MCF 10A (cell line): ENCODE data around the gene UQCRQ. TPM values are rescaled to one million over a fixed set of nuclear protein-coding genes. Genes with fewer than 3 reads are reported as not detected.
"Not testable (repeated sequence)": the region's sequence is repeated elsewhere in the genome, so short reads cannot be mapped to it uniquely, and the experiment has no call there.

Experiments
- BruUV-seq: library from RNA; stranded (reverse); fragments of 400-500 nt; replicated peaks from 2 replicates; lab custom pipeline; 2021; lab: Mats Ljungman, UMichigan
- CTCF ChIA-PET: fragments of 300-600 bp; sonication (Branson Sonifier 250); formaldehyde crosslinking; extraction: SDS; loops from one replicate; lab custom pipeline; 2021; ENCODE audit warnings: antibody characterized with exemption, inconsistent platforms; lab: Yijun Ruan, JAX
- POLR2A ChIA-PET: fragments of 300-600, 350-650 bp; sonication (Branson Sonifier 250); formaldehyde crosslinking; extraction: SDS; loops from one replicate; lab custom pipeline; 2020; ENCODE audit warnings: antibody characterized with exemption, inconsistent platforms; lab: Yijun Ruan, JAX
- DNase-seq: peaks from one replicate; pipeline ENCODE4 v3.0.0-alpha.2; 2018; ENCODE audit not compliant: unreplicated experiment
- H3K27ac Mint-ChIP-seq: one replicate; pipeline ENCODE4 v1.8.0; 2022; ENCODE audit warnings: mild to moderate bottlenecking, low read depth, mixed read lengths; ENCODE audit not compliant: unreplicated experiment
- H3K27me3 Mint-ChIP-seq: one replicate; pipeline ENCODE4 v1.8.0; 2022; ENCODE audit warnings: mixed read lengths; ENCODE audit not compliant: insufficient read depth, unreplicated experiment
- H3K36me3 Mint-ChIP-seq: one replicate; pipeline ENCODE4 v1.8.0; 2022; ENCODE audit warnings: mild to moderate bottlenecking, moderate library complexity, mixed read lengths; ENCODE audit not compliant: insufficient read depth, unreplicated experiment
- H3K4me1 Mint-ChIP-seq: one replicate; pipeline ENCODE4 v1.8.0; 2022; ENCODE audit warnings: mixed read lengths; ENCODE audit not compliant: insufficient read depth, unreplicated experiment
- H3K4me3 Mint-ChIP-seq: one replicate; pipeline ENCODE4 v1.8.0; 2022; ENCODE audit warnings: mild to moderate bottlenecking, moderate library complexity, mixed read lengths; ENCODE audit not compliant: unreplicated experiment
- H3K9me3 Mint-ChIP-seq: one replicate; pipeline ENCODE4 v1.8.0; 2022; ENCODE audit warnings: mixed read lengths; ENCODE audit not compliant: unreplicated experiment
- intact Hi-C: fragments of 100-400 bp; cut with micrococcal nuclease; formaldehyde crosslinking; loops from 2 replicates; pipeline ENCODE4 v1.14.1; 2022
- total RNA-seq: library from RNA; stranded (reverse); gene quantifications from 2 replicates; pipeline ENCODE4 v1.2.3, GENCODE V29; 2022
- TF ChIP-seq, protein P1 (sequence below): fragments of 200-600 bp; IDR thresholded peaks from one replicate; pipeline ENCODE4 v1.8.0; 2022; ENCODE audit warnings: antibody characterized with exemption, mild to moderate bottlenecking; ENCODE audit not compliant: unreplicated experiment

Gene UQCRQ
- total RNA-seq, 1 experiment from 2014 or later, result 974 TPM

DNA sequence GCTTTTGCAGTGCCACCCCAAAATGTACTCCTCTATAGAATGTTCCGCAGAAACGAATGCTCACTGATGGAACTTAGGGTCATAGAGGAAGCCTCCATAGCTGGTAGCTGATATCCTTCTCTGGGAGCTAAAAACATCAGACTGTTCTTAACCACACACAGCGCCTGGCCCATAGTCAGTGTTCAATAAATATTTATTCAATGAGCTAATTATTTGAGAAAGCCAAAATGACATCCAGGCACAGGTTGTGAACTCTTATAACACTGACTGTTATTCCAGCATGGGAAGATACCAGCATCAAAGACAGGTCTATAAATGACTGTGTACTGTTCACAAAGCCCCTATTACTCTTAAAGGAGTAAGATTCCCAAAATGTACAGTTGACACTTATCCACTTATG lies 13.1 kb upstream of the UQCRQ start:
- TF ChIP-seq, protein P1, sequence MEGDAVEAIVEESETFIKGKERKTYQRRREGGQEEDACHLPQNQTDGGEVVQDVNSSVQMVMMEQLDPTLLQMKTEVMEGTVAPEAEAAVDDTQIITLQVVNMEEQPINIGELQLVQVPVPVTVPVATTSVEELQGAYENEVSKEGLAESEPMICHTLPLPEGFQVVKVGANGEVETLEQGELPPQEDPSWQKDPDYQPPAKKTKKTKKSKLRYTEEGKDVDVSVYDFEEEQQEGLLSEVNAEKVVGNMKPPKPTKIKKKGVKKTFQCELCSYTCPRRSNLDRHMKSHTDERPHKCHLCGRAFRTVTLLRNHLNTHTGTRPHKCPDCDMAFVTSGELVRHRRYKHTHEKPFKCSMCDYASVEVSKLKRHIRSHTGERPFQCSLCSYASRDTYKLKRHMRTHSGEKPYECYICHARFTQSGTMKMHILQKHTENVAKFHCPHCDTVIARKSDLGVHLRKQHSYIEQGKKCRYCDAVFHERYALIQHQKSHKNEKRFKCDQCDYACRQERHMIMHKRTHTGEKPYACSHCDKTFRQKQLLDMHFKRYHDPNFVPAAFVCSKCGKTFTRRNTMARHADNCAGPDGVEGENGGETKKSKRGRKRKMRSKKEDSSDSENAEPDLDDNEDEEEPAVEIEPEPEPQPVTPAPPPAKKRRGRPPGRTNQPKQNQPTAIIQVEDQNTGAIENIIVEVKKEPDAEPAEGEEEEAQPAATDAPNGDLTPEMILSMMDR, result no peak
- no peak overlapping the region for H3K4me3 Mint-ChIP-seq

DNA sequence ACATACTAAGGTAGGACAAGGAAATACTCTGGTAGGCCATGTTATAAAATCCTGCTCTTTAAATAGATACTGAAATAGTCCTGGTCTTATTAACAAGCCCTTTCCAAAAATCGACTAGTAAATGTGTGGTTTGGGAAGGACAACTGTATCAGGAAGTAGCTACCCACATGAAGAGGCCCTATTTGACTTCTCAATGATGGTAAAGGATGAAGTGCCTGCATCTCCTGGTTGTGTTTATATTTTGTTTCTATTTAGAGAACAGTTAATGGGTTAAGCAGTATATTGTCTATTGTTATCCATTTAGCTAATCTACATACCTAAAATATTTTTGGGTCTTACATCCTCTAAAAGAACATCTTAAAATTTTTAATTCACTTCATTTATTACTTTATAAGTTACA lies 12.7 kb upstream of the UQCRQ start:
- Mint-ChIP-seq H3K9me3 (no peaks in the 10 kb centered on the region), H3K4me3 (no peak overlapping the region), H3K27ac (no peak overlapping the region), H3K36me3 (no peaks in the 10 kb centered on the region), H3K27me3 (peaks cover 13% of the 10 kb centered on the region), H3K4me1 (no peaks in the 10 kb centered on the region)
- no TSS peak for BruUV-seq
- intact Hi-C loops, result no loop called here
- TF ChIP-seq, protein P1, result no peak
- DNase-seq, result no peak
- ChIA-PET POLR2A (interaction anchor here (0.7 to 4.8 kb wide), 6 partner anchors 10 to 164 kb away, joined by 3 to 53 read pairs (median 8); partner anchors contain the start of genes GDF9 and UQCRQ), CTCF (interaction anchor here (0.7 to 6.6 kb wide), 8 partner anchors 9 to 35 kb away, joined by 3 to 37 read pairs (median 4); partner anchors contain the start of genes GDF9 and UQCRQ)

More for the DNA sequence above, 13.1 kb upstream of the UQCRQ start:
- no peaks in the 10 kb centered on the region for H3K36me3 Mint-ChIP-seq
- intact Hi-C loops, result no loop called here
- H3K27ac Mint-ChIP-seq, result no peak overlapping the region
- POLR2A ChIA-PET, result interaction anchor here (0.7 to 4.8 kb wide), 4 partner anchors 13 to 163 kb away, joined by 3 to 53 read pairs (median 16); partner anchors contain the start of genes GDF9 and UQCRQ
- H3K4me1 Mint-ChIP-seq, result no peaks in the 10 kb centered on the region
- no peaks in the 10 kb centered on the region for H3K9me3 Mint-ChIP-seq
- no TSS peak for BruUV-seq
- H3K27me3 Mint-ChIP-seq, result peaks cover 13% of the 10 kb centered on the region
- CTCF ChIA-PET, result interaction anchor here (0.7 to 6.6 kb wide), 5 partner anchors 8 to 34 kb away, joined by 3 to 37 read pairs (median 3); partner anchors contain the start of genes GDF9 and UQCRQ
- no peak for DNase-seq

DNA sequence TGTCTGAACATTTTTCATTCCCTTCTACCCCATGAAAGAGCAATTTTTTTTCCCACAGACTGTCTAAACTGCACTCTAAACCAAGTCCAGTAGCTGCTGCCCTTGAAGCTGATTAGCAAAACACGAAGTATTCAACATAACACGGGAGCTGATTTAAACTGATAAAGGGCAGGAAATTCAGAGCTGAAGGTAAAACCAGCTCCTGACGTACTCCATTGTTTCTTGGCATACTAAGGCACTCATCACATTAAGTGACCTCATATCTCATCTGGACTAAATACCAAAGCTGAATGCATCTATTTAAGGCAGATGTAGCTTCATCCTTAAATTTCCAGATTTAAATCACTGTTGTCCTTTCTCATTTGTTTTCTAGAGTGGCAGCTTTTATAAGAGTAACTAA lies 12.1 kb upstream of the UQCRQ start:
- no peaks in the 10 kb centered on the region for H3K9me3 Mint-ChIP-seq
- intact Hi-C loops, result no loop called here
- DNase-seq, result no peak
- TF ChIP-seq, protein P1, result no peak
- no peak overlapping the region for H3K4me3 Mint-ChIP-seq
- no peaks in the 10 kb centered on the region for H3K4me1 Mint-ChIP-seq
- no peaks in the 10 kb centered on the region for H3K36me3 Mint-ChIP-seq
- BruUV-seq, result no TSS peak
- CTCF ChIA-PET, result interaction anchor here (0.7 to 6.6 kb wide), 7 partner anchors 9 to 54 kb away, joined by 3 to 37 read pairs (median 4); partner anchors contain the start of genes GDF9 and UQCRQ
- POLR2A ChIA-PET, result interaction anchor here (1.0 to 4.8 kb wide), 5 partner anchors 9 to 22 kb away, joined by 3 to 53 read pairs (median 11); partner anchors contain the start of genes GDF9 and UQCRQ
- peaks cover 13% of the 10 kb centered on the region for H3K27me3 Mint-ChIP-seq
- no peak overlapping the region for H3K27ac Mint-ChIP-seq

DNA sequence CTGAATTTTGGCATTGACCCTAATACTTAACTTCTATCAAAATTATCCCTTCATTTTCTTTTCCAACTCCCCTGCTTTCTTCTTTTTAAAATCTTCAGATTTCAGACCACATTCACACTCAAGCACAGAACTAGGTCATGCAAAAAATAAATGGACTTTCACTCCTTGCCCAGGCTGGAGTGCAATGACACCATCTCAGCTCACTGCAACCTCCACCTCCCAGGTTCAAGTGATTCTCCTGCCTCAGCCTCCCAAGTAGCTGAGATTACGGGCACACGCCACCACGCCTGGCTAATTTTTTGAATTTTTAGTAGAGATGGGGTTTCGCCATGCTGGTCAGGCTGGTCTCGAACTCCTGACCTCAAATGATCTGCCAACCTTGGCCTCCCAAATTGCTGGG lies 11.4 kb upstream of the UQCRQ start:
- intact Hi-C loops, H3K4me1 Mint-ChIP-seq, H3K36me3 Mint-ChIP-seq, H3K9me3 Mint-ChIP-seq, DNase-seq, H3K4me3 Mint-ChIP-seq, H3K27ac Mint-ChIP-seq, BruUV-seq: not testable (repeated sequence)
- CTCF ChIA-PET, result interaction anchor here (0.7 to 6.6 kb wide), 7 partner anchors 10 to 616 kb away, joined by 3 to 37 read pairs (median 4); partner anchors contain the start of genes GDF9 and UQCRQ
- POLR2A ChIA-PET, result interaction anchor here (0.5 to 4.8 kb wide), 7 partner anchors 9 to 983 kb away, joined by 3 to 53 read pairs (median 4); partner anchors contain the start of genes GDF9 and UQCRQ
- peaks cover 13% of the 10 kb centered on the region for H3K27me3 Mint-ChIP-seq
